GM19043 (cell line): ENCODE data around the gene BLVRA.

ENCODE experiments used
- ATAC-seq: cut with Tn5 transposase; IDR thresholded peaks from one replicate; pipeline ENCODE4 v1.9.1; 2021; ENCODE audit warnings: low read depth; ENCODE audit not compliant: unreplicated experiment

The BLVRA gene

DNA sequence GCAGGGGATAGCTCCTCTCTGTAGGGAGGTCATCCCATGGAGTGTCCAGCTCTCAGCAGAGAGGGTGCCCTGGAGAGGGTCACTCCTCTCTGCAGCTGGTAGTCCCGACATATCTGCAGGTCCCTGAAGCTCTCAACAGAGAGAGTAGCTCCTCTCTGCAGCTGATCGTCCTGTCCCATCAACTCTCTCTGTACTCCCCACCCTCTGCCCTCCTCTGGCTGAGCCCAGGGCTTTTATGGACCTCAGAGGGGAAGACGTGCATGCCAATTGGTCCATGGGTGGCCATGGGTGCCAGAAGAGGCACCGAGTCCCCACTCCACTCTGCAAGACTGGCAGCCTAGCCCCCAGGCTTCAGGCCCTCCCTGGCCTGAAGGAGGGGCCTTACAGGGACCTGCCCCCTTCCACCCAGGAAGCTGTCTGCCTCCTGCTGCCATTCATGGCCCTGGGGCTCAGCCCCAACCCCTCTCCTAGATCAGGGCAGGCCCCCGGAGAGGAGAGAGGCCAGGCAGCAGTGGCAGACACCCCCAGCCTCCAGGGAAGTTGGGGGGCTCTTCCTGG is 9.0 kb upstream of the BLVRA start:
- no peak for ATAC-seq

DNA sequence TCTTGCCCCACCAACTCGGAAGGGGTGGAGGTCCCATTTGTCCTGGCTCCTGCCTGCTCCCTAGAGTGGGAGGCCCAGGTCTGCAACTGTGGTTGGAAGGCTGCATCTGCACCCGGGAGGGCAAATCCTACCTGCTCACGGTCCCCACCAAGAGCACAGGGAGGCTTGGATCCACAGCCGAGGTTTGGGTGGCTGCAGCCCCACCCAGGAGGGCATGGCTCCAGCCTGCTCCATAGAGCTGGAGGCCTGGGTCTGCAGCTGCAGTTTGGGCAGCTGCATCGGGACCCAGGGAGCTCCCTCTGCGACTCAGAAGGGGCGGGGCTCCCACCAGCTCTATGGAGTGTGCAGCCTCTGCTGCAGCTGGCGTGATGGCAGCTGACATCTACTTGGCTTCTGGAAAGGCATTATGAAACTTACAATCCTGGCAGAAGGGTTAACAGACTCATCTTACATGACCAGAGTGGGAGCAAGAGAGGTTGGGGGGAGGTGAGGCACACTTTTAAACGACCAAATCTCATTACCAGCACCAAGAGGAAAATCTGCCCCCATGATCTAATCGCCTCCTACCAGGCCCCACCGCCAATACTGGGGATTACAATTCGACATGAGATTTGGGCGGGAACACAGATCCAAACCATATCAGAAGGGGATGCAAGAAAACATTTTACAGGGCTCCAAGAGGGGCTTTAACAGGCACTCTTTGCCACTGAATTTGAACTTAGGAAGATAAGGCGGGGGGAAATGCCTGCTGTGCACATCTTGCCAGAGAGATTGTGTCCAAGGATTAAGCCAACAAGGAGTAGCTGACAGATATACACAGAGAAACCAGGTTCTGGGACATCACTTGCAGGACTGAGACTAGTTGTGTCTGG is 8.2 kb upstream of the BLVRA start:
- ATAC-seq: peak; percentile 30

DNA sequence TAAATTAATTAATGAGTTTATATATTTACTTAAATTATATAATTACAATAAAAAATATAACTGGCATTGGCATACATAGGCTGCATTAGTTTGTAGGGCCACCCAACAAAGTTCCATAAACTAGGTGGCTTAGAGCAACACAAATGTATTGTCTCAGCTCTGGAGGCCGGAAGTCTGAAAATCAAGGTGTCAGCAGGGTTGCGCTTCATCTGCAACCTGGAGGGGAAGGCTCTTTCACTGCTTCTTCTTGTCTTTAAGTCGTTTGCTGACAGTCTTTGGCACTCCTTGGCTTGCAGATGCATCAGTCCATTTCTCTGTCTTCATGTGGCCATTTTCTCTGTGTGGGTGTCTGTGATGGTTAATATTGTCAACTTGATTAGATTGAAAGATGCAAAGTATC is 6.1 kb upstream of the BLVRA start:
- no peak for ATAC-seq

DNA sequence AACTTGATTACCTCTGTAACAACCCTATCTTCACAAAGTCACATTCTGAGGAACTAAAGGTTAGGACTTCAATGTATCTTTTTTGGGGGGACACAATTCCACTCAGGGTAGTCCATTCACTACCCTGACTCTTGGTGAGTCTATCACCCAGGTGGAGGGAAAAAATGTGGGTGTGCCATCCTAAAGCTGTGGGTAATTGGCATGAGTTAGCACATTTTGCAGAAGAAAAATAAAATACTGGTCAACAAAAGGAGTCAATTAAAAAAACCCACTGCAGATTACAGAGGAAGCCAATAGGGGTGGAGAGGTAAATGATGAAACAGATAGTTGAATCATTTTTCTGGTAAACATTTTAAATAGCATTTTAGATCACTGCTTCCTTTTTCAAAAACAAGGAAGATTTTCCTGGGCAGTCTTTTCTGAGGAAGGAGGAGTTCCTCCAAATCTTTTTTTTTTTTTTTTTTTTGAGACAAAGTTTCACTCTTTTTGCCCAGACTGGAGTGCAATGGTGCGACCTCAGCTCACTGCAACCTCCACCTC is 5.1 kb upstream of the BLVRA start:
- ATAC-seq: no peak

DNA sequence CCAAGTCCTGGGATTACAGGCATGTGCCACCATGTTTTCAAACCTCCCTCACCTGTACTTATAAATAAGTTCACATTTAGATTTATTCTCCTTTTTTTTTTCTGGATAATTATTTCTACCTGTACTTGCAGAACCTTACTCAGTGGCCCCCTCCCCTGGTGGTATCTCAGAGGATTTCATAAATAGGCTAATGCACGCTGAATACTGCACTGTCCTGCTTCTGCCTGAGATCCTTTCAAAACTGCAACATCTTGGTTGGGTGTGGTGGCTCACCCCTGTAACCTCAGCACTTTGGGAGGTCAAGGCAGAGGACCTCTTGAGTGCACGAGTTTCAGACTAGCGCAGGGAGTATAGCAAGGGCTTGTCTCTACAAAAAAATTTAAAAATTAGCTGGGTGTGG is 4.6 kb upstream of the BLVRA start:
- no peak for ATAC-seq

DNA sequence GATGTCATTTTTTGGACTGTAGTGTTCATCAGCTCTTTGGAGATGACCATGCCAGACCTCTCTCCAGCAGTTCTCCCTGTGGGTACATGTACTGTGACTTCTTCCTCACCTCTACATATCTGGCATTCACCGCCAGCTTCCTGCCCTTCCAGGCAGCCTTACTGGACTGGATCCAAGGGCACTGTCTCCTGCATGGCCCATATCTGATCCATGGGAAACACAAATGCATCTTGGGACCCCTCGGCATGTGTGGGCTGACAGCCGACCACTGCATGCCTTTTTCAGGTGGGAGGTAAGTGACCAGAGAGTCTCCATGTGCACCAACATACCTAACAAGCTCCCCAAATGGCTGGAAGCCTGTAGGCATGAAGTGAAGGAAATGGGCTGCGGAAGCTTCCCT is 3.9 kb upstream of the BLVRA start:
- no peak for ATAC-seq

DNA sequence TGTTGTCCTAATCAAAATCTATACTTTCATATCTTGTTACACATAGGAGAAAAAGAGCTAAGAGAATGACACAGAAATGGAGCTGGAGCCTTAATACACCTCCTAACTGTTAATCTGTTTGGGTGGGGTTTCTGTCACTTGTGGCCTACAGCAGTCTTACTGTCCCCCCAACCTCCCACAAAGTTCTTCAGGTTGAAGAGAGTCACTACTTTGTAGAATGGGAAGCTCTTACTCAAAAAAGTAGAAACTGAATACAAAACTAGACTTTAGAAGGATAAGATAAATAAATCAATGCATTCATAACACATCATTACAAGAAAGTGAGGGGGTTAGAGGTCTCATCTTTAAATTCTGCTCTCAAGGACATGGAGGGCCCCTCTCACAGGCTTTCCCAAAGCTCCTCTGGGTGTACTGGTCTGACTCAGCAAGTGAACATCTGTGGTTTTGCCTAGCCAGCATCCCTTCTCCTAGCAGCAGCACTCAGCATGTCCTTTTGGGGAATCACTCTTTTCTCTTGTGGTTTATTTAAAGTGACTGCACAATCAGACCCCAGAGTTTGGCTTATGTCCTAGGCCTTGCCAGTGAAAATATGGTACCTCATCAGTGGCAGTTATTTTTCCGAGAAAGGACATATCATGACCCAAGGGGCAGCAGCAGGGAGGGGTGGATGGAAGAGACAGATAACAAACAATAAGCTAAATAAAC is 2.0 kb upstream of the BLVRA start:
- no peak for ATAC-seq

DNA sequence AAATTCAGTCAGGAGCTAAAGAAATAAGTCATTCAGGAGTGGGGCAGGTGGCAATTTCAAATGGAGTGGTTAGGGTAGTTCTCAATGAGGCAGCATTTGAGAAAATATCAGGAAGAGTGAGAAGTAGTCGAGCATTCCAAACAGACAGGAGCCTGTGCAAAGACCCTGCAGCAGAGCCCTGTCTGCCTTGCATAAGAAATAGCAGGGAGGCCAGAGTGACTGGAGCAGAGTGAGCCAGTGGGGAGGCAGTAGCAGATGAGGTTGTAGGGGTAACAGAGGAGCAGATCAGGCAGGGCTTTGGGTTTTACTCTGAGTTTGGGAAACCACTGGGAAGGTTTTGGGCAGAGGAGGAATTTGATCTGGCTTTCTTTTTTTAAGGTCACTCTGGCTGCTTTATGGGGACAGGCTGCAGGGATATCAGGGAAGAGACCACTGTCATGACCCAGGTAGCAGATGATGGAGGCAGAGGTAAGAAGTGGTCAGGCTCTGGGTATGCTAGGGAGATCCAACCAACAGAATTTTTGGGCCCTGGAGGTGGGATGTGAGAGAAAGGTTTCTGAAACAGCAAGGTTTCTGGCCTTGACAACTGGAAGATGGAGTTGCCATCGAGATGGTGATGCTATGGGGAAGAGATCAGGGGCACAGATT is 1.3 kb upstream of the BLVRA start:
- ATAC-seq: no peak

DNA sequence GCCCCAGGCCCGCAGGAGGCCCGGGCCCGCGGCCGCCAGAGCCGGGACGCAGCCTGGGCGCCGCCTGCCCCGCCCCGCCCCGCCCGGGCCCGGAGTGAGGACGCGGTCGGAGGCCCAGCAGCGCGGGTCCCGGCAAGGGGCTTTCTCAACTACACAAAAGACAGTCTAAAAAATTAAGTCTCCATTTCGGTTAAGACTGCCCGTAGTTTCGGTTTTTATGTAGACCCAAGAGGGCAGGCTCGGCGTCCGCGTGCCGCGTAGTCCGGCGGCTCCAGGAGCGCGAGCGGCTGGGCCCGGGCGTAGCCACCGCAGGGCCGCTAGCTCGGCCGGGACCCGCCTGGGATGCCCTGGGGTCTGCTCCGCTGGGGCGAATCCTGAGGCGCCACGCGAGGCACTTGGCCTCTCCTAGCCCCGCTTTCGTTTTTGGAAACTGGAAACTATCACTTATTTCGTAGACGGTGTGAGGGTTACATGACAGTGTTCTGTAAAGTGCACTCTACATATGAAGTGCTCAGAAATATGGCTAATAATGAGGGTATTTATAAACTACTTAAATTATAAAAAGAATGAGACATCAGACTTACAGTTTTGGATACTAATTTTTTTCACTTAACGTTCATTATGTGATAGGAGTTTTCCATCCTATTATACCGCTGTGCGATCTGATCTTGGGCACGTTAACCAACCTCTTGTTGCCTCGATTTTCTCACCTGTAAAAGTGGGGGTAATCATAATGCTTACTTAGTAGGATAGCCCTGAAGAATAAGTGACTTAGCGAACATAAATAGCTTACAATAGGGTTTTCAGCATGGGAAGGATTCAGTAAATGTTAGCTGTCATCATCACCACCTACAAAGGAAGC is 573 bp downstream of the BLVRA start:
- ATAC-seq: peak; percentile 50

DNA sequence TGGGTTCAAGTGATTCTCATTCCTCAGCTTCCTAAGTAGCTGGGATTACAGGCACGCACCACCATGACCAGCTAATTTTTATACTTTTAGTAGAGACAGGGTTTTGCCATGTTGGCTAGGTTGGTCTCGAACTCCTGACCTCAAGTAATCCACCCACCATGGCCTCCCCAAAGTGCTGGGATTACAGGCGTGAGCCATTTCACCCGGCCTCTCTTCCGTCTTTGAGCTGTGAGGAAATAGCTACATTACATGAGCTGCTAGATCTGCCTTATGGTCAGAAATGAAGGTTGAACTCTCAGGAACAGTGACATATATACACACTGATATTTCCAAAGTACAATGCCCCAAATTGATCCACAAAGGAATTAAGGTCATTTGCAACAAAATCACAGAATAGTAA is 2.4 kb downstream of the BLVRA start:
- ATAC-seq: no peak

DNA sequence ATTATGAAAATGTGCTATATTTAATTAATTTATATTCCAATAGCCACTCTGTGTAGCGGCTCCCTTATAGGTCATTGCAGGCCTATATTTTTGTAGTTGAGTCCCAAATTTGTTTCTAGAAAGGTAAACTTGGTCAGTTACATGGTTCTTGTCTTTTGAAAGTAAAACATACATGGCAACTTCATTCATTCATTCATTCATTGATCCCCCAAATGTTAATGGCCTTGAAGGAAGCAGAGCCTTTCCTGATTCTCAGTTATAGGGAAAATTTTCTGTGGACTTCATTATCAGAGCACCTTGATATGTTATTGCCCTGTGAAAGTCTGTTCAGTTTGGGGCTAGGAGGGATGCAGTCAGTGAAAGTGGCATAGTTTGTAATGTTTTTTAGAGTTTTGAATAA is 2.9 kb downstream of the BLVRA start:
- no peak for ATAC-seq

DNA sequence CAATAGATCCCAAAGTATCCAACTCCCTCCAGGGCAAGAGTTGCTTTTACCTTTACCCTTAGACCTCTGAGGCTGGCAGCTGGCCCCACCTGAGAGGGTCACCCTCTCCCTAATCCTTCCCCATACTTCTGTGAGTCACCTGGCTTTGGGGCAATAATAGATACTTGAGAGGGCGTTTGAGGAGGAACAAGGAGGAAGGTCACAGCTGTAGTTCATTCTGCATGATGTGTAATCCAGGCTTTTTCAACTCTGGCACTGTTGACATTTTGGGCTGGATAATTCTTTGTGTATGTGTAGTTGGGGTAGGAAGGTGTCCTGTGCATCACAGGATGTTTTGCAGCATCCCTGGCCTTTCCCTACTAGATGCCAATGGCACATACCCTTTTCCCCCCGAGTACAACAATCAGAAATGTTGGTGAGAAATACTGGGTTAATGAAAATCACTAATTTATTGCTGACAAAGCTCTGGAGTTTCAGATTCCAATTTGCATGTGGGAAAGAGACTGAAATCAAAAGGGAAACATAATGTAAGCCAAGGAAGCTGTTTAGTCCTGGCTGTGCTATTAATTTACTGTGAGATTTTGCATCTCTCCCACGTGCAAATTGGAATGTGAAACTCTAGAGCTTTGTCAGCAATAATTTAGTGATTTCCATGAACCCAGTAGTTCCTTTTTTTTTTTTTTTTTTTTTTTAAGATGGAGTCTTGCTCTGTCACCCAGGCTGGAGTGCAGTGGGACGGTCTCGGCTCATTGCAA is 3.6 kb downstream of the BLVRA start:
- no peak for ATAC-seq

DNA sequence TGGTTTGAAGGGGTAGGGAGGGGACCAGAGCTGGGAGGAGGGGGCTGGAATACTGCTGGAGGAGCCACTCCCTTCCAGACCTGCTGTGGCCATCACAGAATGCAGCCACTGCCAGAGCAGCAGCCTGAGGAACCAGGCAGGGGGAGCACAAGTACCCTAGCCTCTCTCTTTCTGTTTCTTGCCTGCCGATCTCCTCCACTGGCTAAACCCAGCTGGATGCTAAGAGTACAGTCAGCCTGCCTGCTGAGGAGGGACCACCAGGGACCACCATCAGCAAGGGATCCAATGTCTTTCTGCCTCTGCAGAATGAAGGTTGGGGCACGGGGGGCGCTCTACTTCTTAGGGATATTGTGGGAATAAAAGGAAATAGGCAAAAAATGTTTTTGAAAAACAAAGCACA is 4.7 kb downstream of the BLVRA start:
- no peak for ATAC-seq

DNA sequence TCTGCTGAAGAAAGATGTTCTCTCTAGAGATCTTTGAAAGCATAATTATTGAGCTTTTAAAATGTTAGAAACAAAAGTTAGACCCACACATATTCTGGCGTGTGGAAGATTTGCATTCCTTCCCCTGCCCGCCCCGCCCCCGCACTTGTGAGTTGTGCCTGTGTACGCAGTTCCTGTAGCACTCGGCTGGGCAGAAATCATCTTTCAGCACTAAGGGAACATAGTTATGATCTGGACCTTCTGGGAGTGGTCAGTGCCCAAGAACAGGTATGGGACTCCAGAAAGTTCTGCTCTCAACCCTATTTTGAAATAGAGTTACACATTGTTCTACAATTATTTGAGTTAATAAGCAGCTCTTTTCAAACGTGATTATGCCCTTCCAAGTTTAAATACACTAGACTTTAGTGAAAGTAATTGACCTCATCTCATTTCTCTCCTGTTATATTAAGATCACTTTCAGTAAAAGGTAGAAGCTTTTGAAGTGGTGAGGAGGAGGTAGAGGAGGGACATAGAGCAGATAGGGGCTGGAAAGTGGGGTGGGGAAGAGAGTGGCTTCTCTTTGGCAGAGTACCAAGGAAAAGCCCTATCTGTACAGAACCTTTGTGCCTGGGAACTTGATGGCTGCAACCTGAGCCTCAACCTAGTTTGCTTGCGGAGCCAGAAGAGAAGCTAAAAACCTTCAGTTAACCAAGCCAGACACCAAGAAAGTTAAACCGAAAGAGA is 5.7 kb downstream of the BLVRA start:
- ATAC-seq: no peak

DNA sequence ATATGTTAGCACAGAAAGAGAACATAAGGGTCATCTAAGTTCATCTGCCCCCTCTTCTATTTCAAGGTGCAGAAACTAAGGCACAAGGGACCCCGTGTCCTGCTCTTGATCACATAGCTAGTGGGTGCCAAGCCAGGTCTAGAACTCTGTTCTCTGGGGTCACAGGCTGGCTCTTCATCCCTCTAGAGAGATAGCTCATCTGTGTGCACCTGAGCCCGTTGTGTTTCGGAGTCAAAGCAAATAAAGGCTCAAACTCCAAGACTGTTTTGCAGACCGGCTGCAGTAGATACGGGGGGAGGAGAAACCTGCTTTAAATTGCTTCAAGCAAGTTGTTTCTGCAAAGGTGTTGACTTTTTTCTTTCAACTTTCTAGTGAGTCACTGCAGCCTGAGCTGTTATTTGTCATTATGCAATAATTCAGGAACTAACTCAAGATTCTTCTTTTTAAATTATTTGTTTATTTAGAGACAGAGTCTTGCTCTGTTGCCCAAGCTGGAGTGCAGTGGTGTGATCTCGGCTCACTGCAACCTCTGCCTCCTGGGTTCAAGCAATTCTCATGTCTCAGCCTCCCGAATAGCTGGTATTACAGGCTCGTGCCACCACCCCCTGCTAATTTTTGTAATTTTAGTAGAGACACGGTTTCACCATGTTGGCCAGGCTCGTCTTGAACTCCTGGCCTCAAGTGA is 6.5 kb downstream of the BLVRA start:
- no peak for ATAC-seq

DNA sequence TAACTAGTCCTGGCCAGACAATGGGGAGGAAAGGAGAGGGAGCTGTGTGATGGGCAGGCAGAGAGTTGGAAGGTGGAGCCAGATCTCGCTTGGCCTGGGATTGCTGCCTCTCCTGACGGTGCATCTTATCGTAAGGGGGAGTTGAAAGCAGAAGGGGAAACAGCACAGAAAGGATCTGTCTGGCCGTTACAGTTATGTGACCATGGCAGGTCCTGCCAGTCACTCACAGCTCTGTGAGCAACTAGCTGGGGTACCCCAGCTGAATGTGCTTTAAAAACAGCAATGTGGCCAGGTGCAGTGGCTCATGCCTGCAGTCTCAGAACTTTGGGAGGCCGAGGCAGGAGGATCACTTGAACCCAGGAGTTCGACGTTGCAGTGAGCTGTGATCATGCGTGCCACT is 8.1 kb downstream of the BLVRA start:
- ATAC-seq: no peak

DNA sequence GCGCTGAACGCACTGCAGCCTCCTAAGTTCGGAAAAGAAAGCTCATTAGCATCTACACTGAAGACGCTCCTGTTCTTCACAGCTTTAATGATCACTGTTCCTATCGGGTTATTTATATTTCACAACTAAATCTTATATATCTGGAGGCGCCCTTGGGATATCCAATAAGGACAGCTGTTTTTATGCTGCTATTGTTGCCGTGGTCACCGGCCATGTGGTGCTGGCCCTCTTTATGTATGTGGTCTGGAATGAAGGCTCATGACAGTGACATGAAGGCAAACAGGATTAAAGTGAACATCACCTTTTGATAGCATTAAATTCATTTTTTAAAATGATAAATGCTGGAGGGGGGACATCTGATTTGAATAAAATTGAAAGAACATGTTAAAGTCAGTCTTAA is 8.8 kb downstream of the BLVRA start:
- ATAC-seq: no peak

DNA sequence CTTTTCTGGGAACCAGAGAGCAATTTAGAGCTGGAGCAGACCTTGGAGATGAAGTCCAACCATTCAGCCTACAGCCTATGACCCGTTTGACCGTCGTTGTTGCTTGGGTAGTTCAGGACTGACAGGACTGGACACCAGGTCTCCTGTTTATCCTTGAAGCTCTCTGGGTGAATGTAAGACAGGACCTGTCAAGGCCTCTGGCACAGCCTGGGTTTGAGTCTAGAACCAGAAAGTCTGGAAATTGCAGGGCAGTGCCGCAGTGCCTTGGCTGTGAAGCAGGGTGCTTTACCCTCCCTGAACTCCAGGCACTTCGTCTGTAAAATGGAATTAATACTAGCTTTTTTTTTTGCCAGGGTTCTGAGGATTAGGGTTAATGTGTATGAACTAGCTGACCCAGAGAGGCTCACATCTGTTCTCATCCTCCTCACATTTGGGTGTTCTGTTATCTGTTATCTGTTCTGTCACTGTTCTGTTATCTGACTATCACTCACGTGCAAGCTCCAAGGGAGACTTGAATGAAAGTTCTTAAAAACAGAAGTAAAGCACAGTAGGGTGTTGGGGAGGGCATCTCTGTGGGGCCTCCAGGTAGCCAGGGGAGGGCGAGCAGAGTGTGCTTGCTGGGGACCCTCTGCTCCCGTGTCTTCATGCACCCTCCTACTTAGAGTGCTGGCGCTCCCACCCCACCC is 9.9 kb downstream of the BLVRA start:
- ATAC-seq: no peak
